Hepatocyte (in vitro differentiated cells): ENCODE measurements around the gene CSKMT.

Experiments used
- CTCF ChIP-seq: fragments of 200-600 bp; sonication (generic); IDR thresholded peaks from 2 replicates; pipeline ENCODE4 v1.5.1; 2016; ENCODE audit warnings: antibody characterized with exemption, mild to moderate bottlenecking; ENCODE audit not compliant: poor library complexity
- EZH2 ChIP-seq: fragments of 200-600 bp; sonication (generic); IDR thresholded peaks from 2 replicates; pipeline ENCODE4 v1.6.1; 2016; ENCODE audit warnings: antibody characterized with exemption, mild to moderate bottlenecking, borderline replicate concordance

GRCh38 chr11:62677714-62678113, 12.6 kb downstream of the CSKMT start:
- TF ChIP-seq CTCF (no peak), EZH2 (no peak)
